HEK293T (cell line): ENCODE results near the gene PALS2.

Source experiments
- ELF4 ChIP-seq: fragments of 450-650 bp; IDR thresholded peaks from 2 replicates; pipeline ENCODE4 v1.6.1; 2017; ENCODE audit warnings: antibody characterized with exemption
- L3MBTL2 ChIP-seq: fragments of 450-650 bp; conservative IDR thresholded peaks from 2 replicates; pipeline ENCODE4 v1.6.1; 2016; ENCODE audit warnings: mild to moderate bottlenecking
- NFRKB ChIP-seq: fragments of 450-650 bp; IDR thresholded peaks from 2 replicates; pipeline ENCODE4 v1.6.1; 2016; ENCODE audit warnings: mild to moderate bottlenecking, moderate library complexity
- SP1 ChIP-seq: fragments of 450-650 bp; IDR thresholded peaks from 2 replicates; pipeline ENCODE4 v1.6.1; 2017
- TARDBP ChIP-seq: fragments of 450-650 bp; IDR thresholded peaks from 2 replicates; pipeline ENCODE4 v1.6.1; 2016

DNA sequence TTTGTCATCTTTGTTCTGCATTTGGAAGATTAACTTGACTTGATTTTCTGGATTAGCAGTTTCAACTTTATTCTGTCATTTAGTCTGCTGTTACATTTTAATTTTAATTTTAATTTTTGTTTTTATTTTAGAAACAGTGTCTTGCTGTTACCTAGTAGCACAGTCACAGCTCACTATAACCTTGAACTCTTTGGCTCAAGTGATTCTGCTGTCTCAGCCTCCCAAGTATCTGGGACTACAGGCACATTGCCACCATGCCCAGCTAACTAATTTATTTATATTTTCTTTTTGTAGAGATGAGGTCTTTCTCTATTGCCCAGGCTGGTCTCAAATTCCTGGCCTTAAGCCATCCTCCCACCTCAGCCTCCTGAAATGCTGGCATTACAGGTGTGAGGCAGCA lies 35.3 kb downstream of the PALS2 start:
- TF ChIP-seq SP1: no peak
- TF ChIP-seq ELF4: no peak
- no peak for TF ChIP-seq L3MBTL2
- no peak for TF ChIP-seq TARDBP
- no peak for TF ChIP-seq NFRKB
